Tibial artery (tissue), 4 donors: ENCODE data around the gene CPED1.
A peak's percentile ranks its signal among the peaks of the same experiment; 100 is the strongest.

Experiments used
- DNase-seq, 2 donors: peaks; one replicate each; pipeline ENCODE4 v3.0.0-alpha.2; 2019
- H3K27ac ChIP-seq, 2 donors: fragments of 200-600 bp; sonication (generic) in 1 of 2; 1 replicate in 1 of 2; 2 replicates in 1 of 2; pipeline ENCODE4 v1.5.1; 2018 to 2019; ENCODE audit warnings: mild to moderate bottlenecking in 1 of 2
- H3K27me3 ChIP-seq, 2 donors: fragments of 200-600 bp; sonication (generic) in 1 of 2; one replicate each; pipeline versions ENCODE4 v1.5.1 to v1.6.0; 2016 to 2019
- H3K36me3 ChIP-seq, 3 donors: fragments of 200-600 bp; sonication (generic) in 2 of 3; one replicate each; pipeline ENCODE4 v1.5.1; 2016 to 2019; ENCODE audit warnings: mild to moderate bottlenecking in 2 of 3
- H3K4me1 ChIP-seq, 4 donors: fragments of 200-600 bp; sonication (generic) in 2 of 4; 1 replicate in 3 of 4; 2 replicates in 1 of 4; pipeline ENCODE4 v1.5.1; 2016 to 2019
- H3K4me3 ChIP-seq, 2 donors: fragments of 200-600 bp; sonication (generic) in 1 of 2; 1 replicate in 1 of 2; 2 replicates in 1 of 2; pipeline ENCODE4 v1.5.1; 2018 to 2019; ENCODE audit warnings: mild to moderate bottlenecking in 2 of 2
- H3K9me3 ChIP-seq, 3 donors: fragments of 200-600 bp; sonication (generic) in 1 of 3; one replicate each; pipeline ENCODE4 v1.5.1; 2016 to 2019
- CTCF ChIP-seq, 2 experiments: fragments of 200-600 bp in 1 of 2; fragments of 450-650 bp in 1 of 2; IDR thresholded peaks; one replicate each; pipeline ENCODE4 v1.5.1; 2017 to 2019; ENCODE audit warnings: antibody characterized with exemption in 2 of 2, mild to moderate bottlenecking in 1 of 2, moderate library complexity in 1 of 2
- intact Hi-C: fragments of 100-400 bp; cut with DNase I; formaldehyde crosslinking; loops from one replicate; pipeline ENCODE4 v1.15.0; 2023; ENCODE audit warnings: low total_unique reads

CPED1 gene

GRCh38 chr7:120986650-120987049, 1.9 kb upstream of the CPED1 start:
- no peaks in the 10 kb centered on the region for H3K36me3 ChIP-seq
- peaks cover 0 to 3% (median 0%) of the 10 kb centered on the region in 4 donors for H3K4me1 ChIP-seq
- TF ChIP-seq CTCF (IDR thresholded peaks at IDR 0.05): no peak
- no peak for DNase-seq
- H3K27ac ChIP-seq: peak overlapping the region in 1 of 2 donors; percentile 89
- intact Hi-C loops: no loop called here
- H3K4me3 ChIP-seq: no peak overlapping the region
- H3K9me3 ChIP-seq: no peaks in the 10 kb centered on the region
- no peaks in the 10 kb centered on the region for H3K27me3 ChIP-seq

- Histone ChIP-seq H3K27ac (peak overlapping the region; percentile 87 to 89), H3K9me3 (no peaks in the 10 kb centered on the region), H3K4me3 (no peak overlapping the region), H3K4me1 (peaks cover 0 to 6% (median 2%) of the 10 kb centered on the region in 4 donors), H3K27me3 (no peaks in the 10 kb centered on the region), H3K36me3 (no peaks in the 10 kb centered on the region)
- intact Hi-C loops: no loop called here
- no peak for TF ChIP-seq CTCF (IDR thresholded peaks at IDR 0.05)
- DNase-seq: no peak
These were observed 1.2 kb upstream of the CPED1 start for GRCh38 chr7:120987280-120987679.

- no peaks in the 10 kb centered on the region for H3K9me3 ChIP-seq
- H3K4me1 ChIP-seq: peaks cover 0 to 13% (median 2%) of the 10 kb centered on the region in 4 donors
- H3K4me3 ChIP-seq: peak overlapping the region; percentile 63
- H3K27me3 ChIP-seq: no peaks in the 10 kb centered on the region
- intact Hi-C loops: loop anchor here (2.0 kb wide), 1 partner anchor 93 kb away; no protein-coding TSS in a partner anchor
- DNase-seq: peak; percentile 95
- TF ChIP-seq CTCF (IDR thresholded peaks at IDR 0.05): peak; percentile 92
- H3K36me3 ChIP-seq: no peaks in the 10 kb centered on the region
- peak overlapping the region; percentile 87 to 89 for H3K27ac ChIP-seq
These were observed 574 bp upstream of the CPED1 start for GRCh38 chr7:120987683-120988590.

- H3K27me3 ChIP-seq: no peaks in the 10 kb centered on the region
- peak overlapping the region; percentile 87 to 89 for H3K27ac ChIP-seq
- H3K4me3 ChIP-seq: peak overlapping the region; percentile 63
- peaks cover 0 to 29% (median 8%) of the 10 kb centered on the region in 4 donors for H3K4me1 ChIP-seq
- intact Hi-C loops: loop anchor here (2.0 kb wide), 1 partner anchor 91 kb away; no protein-coding TSS in a partner anchor
- no peaks in the 10 kb centered on the region for H3K9me3 ChIP-seq
- no peak for TF ChIP-seq CTCF (IDR thresholded peaks at IDR 0.05)
- no peaks in the 10 kb centered on the region for H3K36me3 ChIP-seq
- peak; percentile 45 to 73 for DNase-seq
These were observed 1.0 kb downstream of the CPED1 start for GRCh38 chr7:120989257-120990220.

- intact Hi-C loops: no loop called here
- no peak for TF ChIP-seq CTCF (IDR thresholded peaks at IDR 0.05)
- Histone ChIP-seq H3K9me3 (no peaks in the 10 kb centered on the region), H3K27ac (peak overlapping the region; percentile 87 to 89), H3K4me3 (peak overlapping the region; percentile 63), H3K4me1 (peaks cover 0 to 39% (median 10%) of the 10 kb centered on the region in 4 donors), H3K36me3 (no peaks in the 10 kb centered on the region), H3K27me3 (no peaks in the 10 kb centered on the region)
- no peak for DNase-seq
These were observed 2.1 kb downstream of the CPED1 start for GRCh38 chr7:120990468-120991118.
